GM19468 (cell line): ENCODE data around the gene SLC11A1.

Source experiments
- ATAC-seq: cut with Tn5 transposase; IDR thresholded peaks from one replicate; pipeline ENCODE4 v1.9.1; 2021; ENCODE audit warnings: mild to moderate bottlenecking, moderate library complexity, moderate number of reproducible peaks; ENCODE audit not compliant: unreplicated experiment; ENCODE audit errors: extremely low read depth

SLC11A1 gene

DNA sequence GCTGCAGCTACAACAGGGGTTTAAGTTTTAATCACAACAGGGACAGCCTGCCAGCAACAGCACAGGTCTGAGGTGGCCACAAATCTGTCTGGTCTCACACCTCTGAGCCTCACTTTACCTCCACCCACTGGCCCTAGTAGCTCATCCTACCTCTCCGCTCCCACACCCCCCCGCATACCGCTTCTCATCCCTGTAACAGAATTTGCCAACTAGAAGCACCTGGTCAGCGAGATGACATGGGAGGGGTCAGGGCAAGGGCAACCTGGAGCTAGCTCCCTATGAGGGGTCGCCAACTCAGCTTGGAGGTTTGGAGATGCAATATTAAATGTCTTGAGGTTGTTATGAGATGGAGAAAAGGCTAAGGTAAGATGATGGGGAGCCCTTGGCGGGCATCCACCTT lies 17.9 kb upstream of the SLC11A1 start:
- ATAC-seq: no peak

DNA sequence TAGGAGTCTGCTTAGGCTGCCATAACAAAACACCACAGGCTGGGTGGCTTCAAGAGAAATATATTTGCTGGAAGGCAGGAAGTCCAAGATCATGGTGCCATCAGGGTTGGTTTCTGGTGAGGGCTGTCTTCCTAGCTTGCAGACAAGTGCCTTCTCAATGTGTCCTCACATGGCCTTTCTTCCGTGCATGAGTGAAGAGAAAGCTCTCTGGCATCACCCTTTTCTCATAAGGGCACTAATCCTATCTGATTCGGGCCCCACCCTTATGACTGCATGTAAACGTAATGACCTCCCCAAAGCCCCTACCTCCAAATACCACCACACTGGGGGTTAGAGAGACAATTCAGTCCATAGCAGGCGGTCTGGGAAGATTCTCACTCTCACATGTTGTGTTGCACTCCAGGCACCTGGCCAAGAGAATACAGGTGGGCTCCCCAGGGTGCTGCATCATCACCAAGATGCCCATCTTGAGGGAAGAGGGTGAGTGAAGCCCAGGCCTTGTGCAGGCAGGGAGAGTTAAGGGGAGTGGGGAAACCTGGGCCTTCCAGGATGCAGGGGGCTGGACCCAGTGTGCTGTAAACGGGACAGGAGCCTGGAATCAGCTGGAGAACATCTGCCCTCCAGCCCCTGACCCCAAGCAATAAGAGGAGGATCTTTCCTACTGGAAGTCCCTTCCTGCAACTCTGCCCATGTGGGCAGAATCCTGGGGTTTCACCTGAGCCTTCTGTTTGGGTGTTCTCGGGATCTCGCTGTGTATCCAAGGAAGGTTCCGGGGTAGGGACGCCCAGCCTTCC lies 15.3 kb upstream of the SLC11A1 start:
- ATAC-seq: no peak

DNA sequence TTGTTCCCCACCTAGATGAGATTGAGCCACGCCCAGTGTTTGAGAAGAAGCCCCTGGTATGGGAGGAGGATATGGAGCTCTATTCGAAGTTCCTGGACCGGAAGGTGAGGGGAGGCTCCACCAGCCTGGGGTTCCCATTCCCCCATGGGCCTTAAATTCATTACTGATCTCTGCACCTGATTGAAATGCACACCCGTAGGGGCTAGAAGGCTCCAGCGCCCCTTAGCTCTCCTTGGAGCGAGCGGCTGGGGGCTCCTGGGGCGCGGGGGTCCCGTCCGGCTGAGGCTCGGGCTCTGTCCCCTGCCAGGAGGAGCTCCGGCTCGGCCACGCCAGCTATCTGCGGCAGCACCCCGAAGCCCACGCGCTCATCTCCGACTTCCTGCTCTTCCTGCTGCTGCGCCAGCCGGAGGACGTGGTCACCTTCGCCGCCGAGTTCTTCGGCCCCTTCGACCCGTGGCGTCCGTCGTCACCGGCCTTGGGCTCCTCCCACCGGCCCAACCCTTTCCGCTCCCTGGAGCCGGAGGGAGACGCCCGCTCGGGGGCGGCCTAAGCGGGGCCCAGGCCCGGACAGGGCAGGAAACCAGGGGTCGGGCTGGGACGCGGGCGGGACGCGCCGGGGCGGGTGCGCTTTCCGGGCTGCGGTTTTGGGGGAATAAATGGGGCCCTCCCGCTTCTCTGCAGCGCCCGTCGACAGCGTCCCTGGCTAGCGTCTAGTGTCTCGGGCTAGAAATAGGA lies 14.5 kb upstream of the SLC11A1 start:
- ATAC-seq: peak; percentile 68

DNA sequence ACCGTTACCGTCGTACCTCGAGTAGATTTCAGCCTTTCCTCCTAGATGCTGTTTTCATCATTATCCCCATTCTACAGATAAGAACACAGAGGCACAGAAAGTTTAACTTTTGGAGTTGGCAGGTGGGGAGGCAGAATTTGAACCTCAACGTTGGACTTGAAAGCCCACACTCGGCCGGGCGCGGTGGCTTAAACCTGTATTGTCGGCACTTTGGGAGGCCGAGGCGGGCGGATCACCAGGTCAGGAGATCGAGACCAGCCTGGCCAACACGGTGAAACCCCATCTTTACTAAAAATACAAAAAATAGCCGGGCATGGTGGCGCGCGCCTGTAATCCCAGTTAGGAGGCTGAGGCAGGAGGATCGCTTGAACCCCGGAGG lies 13.9 kb upstream of the SLC11A1 start:
- no peak for ATAC-seq

DNA sequence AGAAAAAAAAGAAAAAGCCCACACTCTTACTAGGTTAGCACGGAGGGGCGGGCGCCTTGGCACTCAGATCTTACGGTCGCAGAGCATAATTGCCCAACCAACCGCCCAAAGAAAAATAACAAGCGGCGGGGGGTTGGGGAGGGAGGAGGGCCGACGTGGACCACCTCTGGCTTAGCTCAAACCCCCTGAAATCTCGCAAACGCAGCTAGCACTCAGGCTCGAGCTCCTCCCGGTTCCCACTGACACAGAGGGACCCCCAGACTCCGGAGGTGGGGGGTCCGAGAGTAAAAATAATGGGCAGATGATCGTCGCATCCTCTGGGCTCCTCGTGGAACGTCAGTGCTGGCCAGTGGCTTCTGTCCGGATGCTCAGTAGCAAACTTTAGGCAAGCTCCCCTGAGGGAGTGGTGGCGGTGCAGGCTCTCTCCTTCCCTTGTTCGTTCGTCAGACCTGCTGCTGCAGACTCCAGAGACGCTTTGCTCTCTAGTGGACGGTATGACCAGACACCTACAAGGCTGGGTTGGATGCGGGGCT lies 13.4 kb upstream of the SLC11A1 start:
- no peak for ATAC-seq

DNA sequence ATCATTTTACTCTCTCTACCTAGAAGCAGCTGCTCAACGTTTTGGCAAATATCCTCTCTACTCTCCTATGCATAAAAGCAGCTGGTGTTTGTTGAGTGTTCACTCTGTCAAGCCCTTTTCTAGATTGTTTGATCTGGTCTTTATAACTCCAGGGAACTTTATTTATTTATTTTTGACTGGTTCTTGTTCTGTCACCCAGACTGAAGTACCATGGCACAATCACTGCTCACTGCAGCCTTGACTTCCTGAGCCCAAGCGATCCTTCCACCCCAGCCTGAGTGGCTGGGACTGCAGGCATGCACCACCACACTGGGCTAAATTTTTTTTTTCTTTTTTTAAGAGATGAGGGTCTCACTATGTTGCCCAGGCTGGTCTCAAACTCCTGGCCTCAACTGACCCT lies 12.7 kb upstream of the SLC11A1 start:
- no peak for ATAC-seq

DNA sequence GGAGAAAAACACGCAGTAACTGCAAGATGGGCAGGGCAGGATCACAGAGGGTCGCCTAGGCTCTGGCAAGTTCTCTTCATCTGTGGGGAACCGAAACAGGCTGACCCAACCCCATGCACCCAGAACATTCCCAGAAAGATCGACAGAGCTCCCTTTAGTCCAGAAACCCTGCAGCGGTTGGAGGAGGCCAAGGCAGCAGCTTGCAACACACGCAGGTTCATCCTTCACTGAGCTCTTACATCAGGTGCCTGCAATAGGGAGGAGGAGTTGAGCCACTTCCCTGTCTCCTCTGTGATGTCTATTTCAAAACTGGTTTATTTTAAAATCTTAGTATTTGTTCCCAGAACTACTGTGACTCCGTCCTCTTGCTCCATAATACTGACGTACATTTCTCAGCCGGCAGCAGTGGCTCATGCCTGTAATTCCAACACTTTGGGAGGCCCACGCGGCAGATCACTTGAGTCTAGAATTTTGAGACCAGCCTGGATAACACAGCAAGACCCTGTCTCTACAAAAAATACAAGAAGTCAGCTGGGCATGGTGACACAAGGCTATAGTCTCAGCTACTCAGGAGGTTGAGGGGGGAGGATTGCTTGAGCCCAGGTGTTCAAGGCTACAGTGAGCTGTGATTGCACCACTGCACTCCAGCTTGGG lies 11.5 kb upstream of the SLC11A1 start:
- ATAC-seq: no peak

DNA sequence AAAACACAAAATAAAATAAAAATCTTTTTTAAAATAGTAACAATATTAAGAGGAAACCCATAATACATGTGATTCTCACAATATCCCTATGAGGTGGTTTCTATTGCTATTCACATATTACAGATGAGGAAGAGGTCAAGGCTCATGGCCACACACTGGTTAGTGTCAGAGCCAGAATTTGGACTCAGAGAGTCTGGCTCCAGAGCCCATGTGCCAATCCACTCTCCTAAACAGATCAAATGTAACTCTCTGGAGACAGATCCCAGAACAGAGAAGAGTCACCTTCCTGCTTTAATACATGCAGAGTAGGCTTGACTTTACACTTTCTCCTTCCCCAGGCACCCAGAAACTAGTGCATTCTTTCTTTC lies 10.1 kb upstream of the SLC11A1 start:
- no peak for ATAC-seq

DNA sequence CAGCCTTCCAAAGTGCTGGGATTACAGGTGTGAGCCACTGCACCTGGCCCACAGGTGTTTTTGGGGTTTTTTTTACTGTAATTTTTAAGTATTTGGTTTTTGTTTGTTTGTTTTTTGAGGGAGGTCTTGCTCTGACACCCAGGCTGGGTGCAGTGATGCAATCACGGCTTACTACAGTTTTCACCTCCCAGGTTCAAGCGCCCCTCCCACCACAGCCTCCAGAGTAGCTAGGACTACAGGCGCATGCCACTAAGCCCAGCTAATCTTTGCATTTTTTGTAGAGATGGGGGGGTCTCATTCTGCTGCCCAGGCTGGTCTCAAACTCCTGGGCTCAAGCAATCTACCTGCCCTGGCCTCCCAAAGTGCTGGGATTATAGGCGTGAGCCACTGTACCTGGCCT lies 7.3 kb upstream of the SLC11A1 start:
- ATAC-seq: no peak

DNA sequence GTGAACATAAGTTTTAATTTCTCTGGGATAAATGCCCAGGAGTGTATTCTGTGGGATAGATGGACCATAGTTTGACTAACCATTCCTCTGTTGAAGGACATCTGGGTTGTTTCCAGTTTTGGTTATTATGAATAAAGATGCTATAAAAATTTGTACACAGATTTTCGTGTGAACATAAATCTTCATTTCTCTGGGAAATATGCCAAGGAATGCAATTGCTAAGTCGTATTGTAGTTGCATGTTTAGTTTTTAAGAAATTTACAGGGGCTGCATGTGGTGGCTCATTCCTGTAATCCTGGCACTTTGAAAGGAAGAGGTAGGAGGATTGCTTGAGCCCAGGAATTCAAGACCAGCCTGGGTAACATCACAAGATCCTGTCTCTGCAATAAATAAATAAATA lies 6.9 kb upstream of the SLC11A1 start:
- ATAC-seq: no peak

DNA sequence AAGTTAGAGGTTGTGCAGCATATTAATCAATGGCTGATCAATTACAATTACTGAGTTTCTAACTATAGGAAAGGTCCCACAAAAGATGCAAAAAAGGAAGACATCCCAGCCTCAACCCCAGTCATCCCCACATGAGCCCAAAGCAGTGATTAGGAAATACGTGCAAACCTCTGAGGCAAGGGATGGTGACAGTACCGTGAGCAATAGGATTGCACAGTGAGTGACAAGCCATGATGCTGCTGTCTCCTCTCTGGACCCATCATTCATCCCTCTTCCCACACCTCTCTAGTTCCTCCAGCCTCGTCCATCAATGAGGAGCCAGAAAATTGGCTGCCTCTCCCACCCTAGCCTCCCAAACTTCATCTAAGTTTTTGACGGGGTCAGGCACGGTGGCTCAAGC lies 4.0 kb upstream of the SLC11A1 start:
- ATAC-seq: no peak

DNA sequence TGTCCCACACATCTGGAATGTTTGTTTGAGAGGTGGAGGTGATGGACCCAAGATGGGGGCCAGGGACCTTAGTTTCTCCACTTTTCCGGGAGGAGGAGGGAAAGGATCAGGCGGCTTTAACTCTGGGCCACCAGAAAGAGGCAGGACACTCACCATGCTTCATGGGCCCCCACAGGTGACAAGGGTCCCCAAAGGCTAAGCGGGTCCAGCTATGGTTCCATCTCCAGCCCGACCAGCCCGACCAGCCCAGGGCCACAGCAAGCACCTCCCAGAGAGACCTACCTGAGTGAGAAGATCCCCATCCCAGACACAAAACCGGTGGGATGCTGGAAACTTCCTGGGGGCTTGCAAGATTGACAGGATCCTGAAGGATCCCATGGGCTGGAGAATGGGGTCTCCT lies 712 bp downstream of the SLC11A1 start:
- ATAC-seq: no peak

DNA sequence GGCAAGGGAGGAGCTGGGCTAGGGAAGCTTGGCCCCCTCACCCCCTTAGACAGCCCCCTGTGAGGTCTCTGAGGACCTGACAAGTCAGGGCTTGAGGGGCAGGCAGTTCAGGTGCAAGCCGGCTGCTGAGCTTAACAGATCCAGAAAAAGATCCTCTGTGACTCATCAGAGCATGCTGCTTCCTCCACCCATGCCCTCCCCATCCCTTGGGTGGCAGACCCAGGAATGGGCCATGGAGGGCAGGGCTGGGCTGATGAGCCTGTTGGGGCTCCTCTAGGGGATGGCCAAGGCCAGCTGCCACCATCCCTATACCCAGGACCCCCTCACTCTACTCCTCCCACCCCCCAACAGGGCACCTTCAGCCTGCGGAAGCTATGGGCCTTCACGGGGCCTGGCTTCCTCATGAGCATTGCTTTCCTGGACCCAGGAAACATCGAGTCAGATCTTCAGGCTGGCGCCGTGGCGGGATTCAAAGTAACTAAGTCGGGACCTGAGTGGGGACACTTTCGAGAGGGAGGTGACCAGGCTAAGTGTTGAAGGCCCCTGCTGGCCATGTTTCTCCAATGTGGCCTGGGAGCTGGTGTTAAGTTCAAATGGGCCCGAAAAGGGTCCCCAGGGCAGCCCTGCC lies 1.9 kb downstream of the SLC11A1 start:
- no peak for ATAC-seq

DNA sequence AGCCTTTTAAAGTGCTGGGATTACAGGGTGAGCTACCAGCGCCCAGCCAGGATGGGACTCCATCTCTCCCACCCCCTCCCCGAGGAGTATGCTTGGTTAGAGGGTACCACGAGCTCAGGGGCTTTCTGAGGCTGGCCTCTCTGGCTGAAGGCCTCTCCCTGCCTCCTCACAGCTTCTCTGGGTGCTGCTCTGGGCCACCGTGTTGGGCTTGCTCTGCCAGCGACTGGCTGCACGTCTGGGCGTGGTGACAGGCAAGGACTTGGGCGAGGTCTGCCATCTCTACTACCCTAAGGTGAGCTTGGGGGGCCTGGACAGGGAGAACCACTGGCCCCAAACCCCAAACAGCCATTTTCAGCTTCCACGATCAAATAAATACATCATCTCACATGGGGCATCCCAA lies 2.9 kb downstream of the SLC11A1 start:
- ATAC-seq: no peak

DNA sequence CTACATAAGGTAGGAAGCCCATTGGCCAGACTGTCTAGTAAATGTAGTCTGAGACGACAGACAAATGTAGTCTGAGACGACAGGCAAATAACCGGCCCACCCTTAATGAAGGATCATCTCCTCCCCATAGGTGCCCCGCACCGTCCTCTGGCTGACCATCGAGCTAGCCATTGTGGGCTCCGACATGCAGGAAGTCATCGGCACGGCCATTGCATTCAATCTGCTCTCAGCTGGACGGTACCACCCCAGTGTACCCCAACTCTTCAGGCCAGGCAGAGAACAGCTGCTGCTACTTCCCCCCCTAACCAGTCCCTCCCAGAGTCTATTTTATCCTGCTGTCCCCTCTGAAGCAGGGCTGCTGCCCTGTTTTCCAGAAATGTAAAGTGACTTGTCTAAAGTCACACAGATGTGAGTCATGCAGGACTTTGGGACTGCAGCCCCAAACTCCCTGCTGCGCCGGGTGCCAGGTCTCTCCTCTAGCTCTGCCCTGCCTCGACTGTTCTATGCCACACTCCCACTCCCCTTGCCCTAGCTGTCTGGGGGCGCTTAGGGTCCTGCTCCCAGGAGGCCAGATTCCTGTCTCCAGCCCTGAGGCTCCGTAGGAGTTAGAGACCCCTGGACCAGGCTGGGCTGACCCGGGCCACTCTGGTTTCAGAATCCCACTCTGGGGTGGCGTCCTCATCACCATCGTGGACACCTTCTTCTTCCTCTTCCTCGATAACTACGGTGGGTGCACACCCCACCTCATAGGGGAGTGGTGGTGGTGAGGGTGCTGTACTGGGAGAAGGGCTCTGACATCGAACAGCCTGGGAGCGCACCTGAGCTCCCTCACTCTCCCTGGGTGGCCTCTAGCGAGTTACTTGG lies 4.7 kb downstream of the SLC11A1 start:
- no peak for ATAC-seq

DNA sequence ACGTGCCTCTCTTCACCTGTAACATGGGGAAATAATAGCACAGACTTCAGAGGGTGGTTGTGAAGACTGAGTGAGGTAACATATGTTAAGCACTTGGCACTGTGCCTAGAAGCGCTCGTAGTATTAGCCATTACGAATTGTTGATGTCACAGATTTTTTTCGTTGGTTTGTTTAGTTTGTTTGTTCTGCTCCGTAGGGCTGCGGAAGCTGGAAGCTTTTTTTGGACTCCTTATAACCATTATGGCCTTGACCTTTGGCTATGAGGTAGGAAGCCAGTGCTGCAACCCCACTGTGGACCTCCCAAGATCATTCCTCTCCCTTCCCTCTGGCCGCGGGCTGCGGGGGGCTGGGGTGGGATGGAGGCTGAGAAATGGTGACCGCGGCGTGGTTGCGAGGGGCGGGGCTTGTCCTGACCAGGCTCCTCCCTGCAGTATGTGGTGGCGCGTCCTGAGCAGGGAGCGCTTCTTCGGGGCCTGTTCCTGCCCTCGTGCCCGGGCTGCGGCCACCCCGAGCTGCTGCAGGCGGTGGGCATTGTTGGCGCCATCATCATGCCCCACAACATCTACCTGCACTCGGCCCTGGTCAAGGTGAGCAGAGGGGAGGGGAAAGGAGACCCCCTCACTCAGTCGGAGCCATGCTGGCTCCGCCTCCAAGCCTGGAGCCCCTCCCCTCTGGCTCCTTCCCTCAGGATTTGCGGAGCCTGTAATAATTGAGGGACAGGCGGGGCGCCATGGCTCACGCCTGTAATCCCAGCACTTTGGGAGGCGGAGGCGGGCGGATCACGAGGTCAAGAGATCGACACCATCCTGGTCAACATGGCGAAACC lies 5.5 kb downstream of the SLC11A1 start:
- ATAC-seq: no peak

DNA sequence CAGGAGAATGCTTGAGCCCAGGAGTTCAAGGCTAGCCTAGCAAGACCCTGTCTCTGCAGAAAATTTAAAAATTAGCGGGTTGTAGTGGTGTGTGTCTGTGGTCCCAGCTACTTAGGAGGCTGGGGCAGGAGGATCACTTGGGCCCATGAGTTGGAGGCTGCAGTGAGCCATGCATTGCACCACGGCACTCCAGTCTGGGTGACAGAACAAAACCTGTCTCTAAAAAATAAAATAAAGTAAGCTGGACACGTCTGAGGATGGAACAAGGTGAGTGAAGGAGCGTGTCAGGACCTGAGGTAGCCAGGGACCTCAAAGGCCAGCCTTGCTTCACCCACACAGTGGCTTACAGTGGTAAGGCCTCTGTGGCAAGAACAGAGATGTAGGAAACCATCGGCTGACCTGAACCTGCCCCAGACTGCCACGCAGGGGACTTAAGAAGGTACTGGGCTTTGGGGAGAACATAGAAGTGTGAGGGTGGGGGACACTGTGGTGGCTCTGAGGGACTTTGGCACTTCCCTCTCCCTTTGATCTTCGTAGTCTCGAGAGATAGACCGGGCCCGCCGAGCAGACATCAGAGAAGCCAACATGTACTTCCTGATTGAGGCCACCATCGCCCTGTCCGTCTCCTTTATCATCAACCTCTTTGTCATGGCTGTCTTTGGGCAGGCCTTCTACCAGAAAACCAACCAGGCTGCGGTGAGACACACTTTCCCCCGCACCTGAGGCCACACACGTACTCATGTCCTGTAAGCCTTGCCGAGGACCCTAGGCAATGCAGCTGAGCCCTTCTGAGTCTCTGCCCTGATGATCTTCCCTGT lies 7.5 kb downstream of the SLC11A1 start:
- ATAC-seq: no peak

DNA sequence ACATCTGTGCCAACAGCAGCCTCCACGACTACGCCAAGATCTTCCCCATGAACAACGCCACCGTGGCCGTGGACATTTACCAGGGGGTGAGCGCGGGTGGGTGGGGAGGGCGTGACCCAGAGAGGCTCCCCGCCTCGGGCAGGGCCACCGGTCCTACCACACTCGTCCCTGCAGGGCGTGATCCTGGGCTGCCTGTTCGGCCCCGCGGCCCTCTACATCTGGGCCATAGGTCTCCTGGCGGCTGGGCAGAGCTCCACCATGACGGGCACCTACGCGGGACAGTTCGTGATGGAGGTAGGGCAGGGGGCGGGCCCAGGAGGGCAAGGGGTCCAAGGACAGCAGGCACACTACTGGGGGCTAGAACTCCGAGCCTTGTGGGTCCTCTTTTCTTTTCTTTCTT lies 9.1 kb downstream of the SLC11A1 start:
- no peak for ATAC-seq
